OCI-LY3 (cell line): ENCODE results near the gene NUP98.

ENCODE experiments used
- EZH2phosphoT487 ChIP-seq: fragments of 200-600 bp; shearing (Covaris generic); IDR thresholded peaks from 2 replicates; pipeline ENCODE4 v1.6.1; 2018; ENCODE audit warnings: antibody characterized with exemption, mixed run types, low read depth
- TF ChIP-seq, protein P1 (sequence below): fragments of 200-600, 300-600 bp; sonication (generic); IDR thresholded peaks from 2 replicates; pipeline ENCODE4 v1.5.1; 2014; ENCODE audit warnings: antibody characterized with exemption, low read length, low read depth

DNA sequence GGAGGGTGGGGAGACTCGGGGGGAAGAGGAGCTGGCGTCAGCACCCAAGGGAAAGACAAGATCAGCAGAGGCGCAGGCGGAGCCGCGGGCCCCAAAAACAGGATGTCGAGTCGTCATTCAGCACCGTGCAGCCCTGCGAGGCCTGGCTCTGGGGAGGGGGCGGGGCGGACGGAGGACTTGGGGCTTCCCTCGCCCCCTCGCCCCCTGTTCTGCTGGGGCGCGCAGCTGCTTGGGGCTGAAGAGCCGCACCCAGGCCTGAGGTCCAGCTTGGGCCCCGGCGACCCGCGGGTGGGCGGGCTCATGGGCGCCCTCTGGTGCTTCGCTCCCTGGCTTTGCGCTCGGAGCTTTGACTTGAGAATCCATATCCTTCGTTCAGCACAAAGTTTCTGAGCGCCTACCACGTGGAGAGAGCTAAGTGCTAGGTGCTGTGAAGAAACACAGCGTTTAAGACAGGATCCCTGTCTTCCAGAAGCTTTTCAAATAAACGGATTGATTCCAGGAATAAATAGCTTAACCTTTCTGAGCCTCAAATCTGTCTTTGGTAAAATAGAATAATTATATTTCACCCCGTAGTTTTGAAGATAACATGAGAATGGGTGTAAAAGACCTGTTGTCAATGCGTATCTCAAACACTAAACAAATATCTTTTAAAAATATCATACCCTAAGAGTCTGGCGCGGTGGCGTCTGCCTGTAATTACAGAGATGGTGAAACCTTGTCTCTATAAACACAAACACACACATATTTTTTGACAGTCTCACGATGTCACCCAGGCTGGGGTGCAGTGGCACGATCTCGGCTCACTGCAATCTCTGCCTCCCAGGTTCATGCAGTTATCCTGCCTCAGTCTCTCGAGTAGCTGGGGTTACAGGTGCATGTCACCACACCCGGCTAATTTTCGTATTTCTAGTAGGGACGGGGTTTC, 44.3 kb upstream of the NUP98 start:
- TF ChIP-seq, protein P1, sequence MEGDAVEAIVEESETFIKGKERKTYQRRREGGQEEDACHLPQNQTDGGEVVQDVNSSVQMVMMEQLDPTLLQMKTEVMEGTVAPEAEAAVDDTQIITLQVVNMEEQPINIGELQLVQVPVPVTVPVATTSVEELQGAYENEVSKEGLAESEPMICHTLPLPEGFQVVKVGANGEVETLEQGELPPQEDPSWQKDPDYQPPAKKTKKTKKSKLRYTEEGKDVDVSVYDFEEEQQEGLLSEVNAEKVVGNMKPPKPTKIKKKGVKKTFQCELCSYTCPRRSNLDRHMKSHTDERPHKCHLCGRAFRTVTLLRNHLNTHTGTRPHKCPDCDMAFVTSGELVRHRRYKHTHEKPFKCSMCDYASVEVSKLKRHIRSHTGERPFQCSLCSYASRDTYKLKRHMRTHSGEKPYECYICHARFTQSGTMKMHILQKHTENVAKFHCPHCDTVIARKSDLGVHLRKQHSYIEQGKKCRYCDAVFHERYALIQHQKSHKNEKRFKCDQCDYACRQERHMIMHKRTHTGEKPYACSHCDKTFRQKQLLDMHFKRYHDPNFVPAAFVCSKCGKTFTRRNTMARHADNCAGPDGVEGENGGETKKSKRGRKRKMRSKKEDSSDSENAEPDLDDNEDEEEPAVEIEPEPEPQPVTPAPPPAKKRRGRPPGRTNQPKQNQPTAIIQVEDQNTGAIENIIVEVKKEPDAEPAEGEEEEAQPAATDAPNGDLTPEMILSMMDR, result peak; percentile 79
- TF ChIP-seq EZH2phosphoT487, result no peak
